Sigmoid colon (tissue), 7 donors: ENCODE results near the gene FGGY. TPM values are rescaled to one million over a fixed set of nuclear protein-coding genes. Genes with fewer than 3 reads are reported as not detected.

Experiments
- DNase-seq: peaks from one replicate; pipeline ENCODE4 v3.0.0-alpha.2; 2019
- H3K27ac ChIP-seq, 4 donors: fragments of 200-600 bp; sonication (generic); one replicate each; pipeline ENCODE4 v1.5.1; 2016 to 2019; ENCODE audit warnings: mild to moderate bottlenecking in 1 of 4
- H3K27me3 ChIP-seq, 3 donors: fragments of 200-600 bp; sonication (generic); one replicate each; pipeline ENCODE4 v1.5.1; 2019; ENCODE audit warnings: mild to moderate bottlenecking in 1 of 3
- H3K36me3 ChIP-seq, 4 donors: fragments of 200-600 bp; sonication (generic); one replicate each; pipeline ENCODE4 v1.5.1; 2016 to 2019
- H3K4me1 ChIP-seq, 4 donors: fragments of 200-600 bp; sonication (generic); one replicate each; pipeline ENCODE4 v1.5.1; 2017 to 2019
- H3K4me3 ChIP-seq, 4 donors: fragments of 200-600 bp; sonication (generic); one replicate each; pipeline ENCODE4 v1.5.1; 2017 to 2019; ENCODE audit warnings: mild to moderate bottlenecking in 2 of 4, moderate library complexity in 1 of 4
- H3K9me3 ChIP-seq, 4 donors: fragments of 200-600 bp in 3 of 4; sonication (generic) in 3 of 4; one replicate each; pipeline versions ENCODE4 v1.5.1 to v1.6.1; 2013 to 2019
- EP300 ChIP-seq, 4 donors: sonication (generic); formaldehyde crosslinking; IDR thresholded peaks; one replicate each; pipeline ENCODE4 v1.6.1; 2017; ENCODE audit warnings: antibody characterized with exemption in 4 of 4
- POLR2A ChIP-seq, 2 donors: fragments of 450-650 bp; IDR thresholded peaks; one replicate each; pipeline ENCODE4 v1.6.1; 2016; ENCODE audit warnings: antibody characterized with exemption in 2 of 2, mild to moderate bottlenecking in 2 of 2, moderate library complexity in 2 of 2
- POLR2AphosphoS5 ChIP-seq, 4 donors: sonication (generic); formaldehyde crosslinking; IDR thresholded peaks; one replicate each; pipeline ENCODE4 v1.6.1; 2017; ENCODE audit warnings: antibody characterized with exemption in 4 of 4
- WGBS, 2 donors: extraction: QIAGEN DNeasy Blood & Tissue Kit; methylation state at CpG; one replicate each; pipeline ENCODE4 v1.1.7; 2013; 5-methylcytosine and 5-hydroxymethylcytosine counted together
- intact Hi-C: fragments of 100-400 bp; cut with DNase I; formaldehyde crosslinking; loops from one replicate; pipeline ENCODE4 v1.15.1; 2023
- polyA plus RNA-seq, 3 donors: library from polyadenylated mRNA; stranded (reverse); fragments of 200-250 nt; gene quantifications; one replicate each; pipeline ENCODE4 v1.2.3, GENCODE V29; 2013
- total RNA-seq, 4 donors: library from RNA; depleted of rRNA; stranded (reverse); fragments of >200 nt; gene quantifications; one replicate each; pipeline ENCODE4 v1.1.0, GENCODE V29; 2016
- TF ChIP-seq, protein P1 (sequence below), 4 experiments: fragments of 450-650 bp in 3 of 4; fragments of 200-600 bp in 1 of 4; IDR thresholded peaks; one replicate each; pipeline ENCODE4 v1.5.1; 2016 to 2019; ENCODE audit warnings: antibody characterized with exemption in 4 of 4, mild to moderate bottlenecking in 3 of 4, moderate library complexity in 2 of 4
- donor health status: healthy with polysubstance abuse.
- donor health status: Bipolar disorder and iron deficiency.
- donor health status: healthy.

The FGGY gene
- total and polyA plus RNA-seq, 7 donors = 4.8 to 54.1 (median 20.5) TPM

DNA sequence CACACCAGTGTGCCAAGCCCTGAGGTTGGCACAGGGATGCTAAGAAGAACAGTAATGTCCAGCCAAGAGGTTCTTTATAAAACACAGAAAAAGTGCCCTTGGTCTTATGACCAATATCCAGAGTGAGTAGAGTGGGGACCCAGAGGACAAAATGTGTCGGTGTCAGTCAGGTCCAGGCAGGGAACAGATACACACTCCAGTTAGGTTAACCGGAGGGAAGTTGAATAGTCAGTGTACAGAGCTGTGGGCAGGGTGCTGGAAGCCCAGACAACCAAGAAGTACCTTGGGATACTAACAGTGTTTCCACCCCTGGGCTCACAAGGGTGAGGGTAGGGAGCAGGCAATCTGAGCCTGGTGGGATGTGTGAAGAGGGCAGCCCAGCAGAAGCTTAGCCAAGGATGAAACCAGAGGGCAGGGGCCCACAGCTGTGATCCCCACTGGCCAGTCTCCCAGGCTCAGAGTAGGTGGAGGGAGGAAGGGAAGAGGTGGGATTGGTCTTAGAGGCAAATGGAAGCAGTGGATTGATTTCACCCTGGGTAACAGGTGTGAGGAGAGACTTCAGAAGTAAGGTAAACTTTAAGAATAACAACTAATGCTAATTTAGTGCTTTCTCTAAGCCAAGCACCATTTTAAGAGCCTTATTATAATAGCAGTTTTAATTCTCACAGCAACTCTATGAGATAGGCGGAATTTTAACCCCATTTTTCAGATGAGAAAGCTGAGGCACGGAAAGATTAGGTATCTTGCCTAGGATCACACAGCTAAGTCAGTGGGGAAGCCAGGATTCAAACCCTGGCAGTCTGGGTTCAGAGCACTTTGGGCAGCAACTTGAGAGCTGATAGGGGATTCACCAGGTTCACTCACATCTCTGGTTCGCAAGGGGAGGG, 374.4 kb downstream of the FGGY start:
- no peaks in the 10 kb centered on the region for H3K27me3 ChIP-seq
- DNase-seq = no peak
- no peak overlapping the region for H3K4me3 ChIP-seq
- H3K27ac ChIP-seq = peak overlapping the region in 3 of 4 donors; percentile 23 to 46 (median 36)
- intact Hi-C loops = no loop called here
- H3K9me3 ChIP-seq = no peaks in the 10 kb centered on the region
- H3K36me3 ChIP-seq = no peaks in the 10 kb centered on the region
- TF ChIP-seq POLR2AphosphoS5 (IDR thresholded peaks at IDR 0.05) (no peak), POLR2A (IDR thresholded peaks at IDR 0.05) (no peak), EP300 (IDR thresholded peaks at IDR 0.05) (no peak)
- TF ChIP-seq, protein P1, sequence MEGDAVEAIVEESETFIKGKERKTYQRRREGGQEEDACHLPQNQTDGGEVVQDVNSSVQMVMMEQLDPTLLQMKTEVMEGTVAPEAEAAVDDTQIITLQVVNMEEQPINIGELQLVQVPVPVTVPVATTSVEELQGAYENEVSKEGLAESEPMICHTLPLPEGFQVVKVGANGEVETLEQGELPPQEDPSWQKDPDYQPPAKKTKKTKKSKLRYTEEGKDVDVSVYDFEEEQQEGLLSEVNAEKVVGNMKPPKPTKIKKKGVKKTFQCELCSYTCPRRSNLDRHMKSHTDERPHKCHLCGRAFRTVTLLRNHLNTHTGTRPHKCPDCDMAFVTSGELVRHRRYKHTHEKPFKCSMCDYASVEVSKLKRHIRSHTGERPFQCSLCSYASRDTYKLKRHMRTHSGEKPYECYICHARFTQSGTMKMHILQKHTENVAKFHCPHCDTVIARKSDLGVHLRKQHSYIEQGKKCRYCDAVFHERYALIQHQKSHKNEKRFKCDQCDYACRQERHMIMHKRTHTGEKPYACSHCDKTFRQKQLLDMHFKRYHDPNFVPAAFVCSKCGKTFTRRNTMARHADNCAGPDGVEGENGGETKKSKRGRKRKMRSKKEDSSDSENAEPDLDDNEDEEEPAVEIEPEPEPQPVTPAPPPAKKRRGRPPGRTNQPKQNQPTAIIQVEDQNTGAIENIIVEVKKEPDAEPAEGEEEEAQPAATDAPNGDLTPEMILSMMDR (IDR thresholded peaks at IDR 0.05) = no peak
- peaks cover 0 to 51% (median 44%) of the 10 kb centered on the region in 4 donors for H3K4me1 ChIP-seq
- WGBS, 2 donors = 94 to 95% methylated on average over 5 of the region's 5 CpGs

DNA sequence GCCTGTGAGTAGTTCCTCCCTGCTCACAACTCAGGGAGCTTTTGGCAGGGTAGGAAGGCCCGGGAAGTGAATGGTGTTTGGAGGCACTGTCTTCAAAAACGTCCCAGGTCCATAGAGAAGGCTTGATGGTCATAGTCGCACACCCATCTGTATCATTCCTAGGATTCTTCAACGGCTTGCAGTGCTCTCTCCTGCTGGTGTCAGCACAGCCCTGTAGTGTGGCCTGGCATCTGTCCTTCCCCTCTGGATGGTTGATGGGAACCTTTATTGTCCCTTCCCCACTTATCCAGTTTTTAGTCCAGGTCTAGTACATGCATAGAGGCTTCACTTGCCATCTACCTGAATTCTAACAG, 375.0 kb downstream of the FGGY start:
- WGBS, 2 donors = 88 to 91% methylated on average over 4 of the region's 4 CpGs
- peak overlapping the region in 2 of 4 donors; percentile 23 to 46 for H3K27ac ChIP-seq
- TF ChIP-seq POLR2AphosphoS5 (IDR thresholded peaks at IDR 0.05) (no peak), POLR2A (IDR thresholded peaks at IDR 0.05) (no peak), EP300 (IDR thresholded peaks at IDR 0.05) (no peak)
- TF ChIP-seq, protein P1 (IDR thresholded peaks at IDR 0.05) = no peak
- no peaks in the 10 kb centered on the region for H3K27me3 ChIP-seq
- DNase-seq = no peak
- peaks cover 0 to 52% (median 46%) of the 10 kb centered on the region in 4 donors for H3K4me1 ChIP-seq
- H3K4me3 ChIP-seq = no peak overlapping the region
- H3K9me3 ChIP-seq = no peaks in the 10 kb centered on the region
- intact Hi-C loops = no loop called here
- no peaks in the 10 kb centered on the region for H3K36me3 ChIP-seq

DNA sequence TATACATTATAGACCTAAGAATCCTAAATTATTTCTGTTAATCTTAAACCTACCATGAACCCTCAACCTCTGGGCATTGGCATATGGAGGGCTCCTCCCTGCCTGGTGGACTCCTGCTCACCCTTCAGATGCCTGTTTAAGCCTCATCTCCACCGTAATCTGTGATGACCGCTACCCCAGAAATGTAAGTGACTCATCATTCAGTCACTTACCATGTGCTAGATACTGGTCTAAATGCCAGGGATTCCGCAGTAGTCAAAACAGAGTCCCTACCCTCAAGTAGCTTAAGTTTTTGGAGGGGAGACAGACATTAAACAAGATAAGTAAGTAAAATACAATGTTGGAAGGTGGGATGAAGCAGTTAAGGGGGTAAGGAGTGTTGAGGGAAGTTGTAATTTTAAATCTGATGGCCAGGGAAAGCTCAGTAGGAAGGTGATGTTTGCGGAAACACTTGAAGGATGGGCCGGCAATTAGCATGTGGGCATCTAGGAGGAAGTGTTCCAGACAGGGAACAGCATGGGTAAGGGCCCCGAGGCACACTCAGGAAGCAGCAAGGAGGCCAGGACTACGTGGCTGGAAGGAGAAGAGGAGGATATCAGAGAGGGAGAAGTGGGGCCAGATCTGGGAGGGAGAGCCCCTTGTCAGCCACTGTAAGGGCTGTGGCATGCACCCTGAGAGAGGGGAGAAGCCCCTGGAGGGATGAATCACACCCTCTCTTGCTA, 376.1 kb downstream of the FGGY start:
- DNase-seq = no peak
- Histone ChIP-seq H3K9me3 (no peaks in the 10 kb centered on the region), H3K27me3 (no peaks in the 10 kb centered on the region), H3K4me1 (peaks cover 0 to 52% (median 46%) of the 10 kb centered on the region in 4 donors), H3K27ac (peak overlapping the region; percentile 64 to 76 (median 72)), H3K36me3 (no peaks in the 10 kb centered on the region), H3K4me3 (no peak overlapping the region)
- intact Hi-C loops = no loop called here
- WGBS, 2 donors = 77 to 78% methylated on average over 7 of the region's 7 CpGs
- TF ChIP-seq POLR2AphosphoS5 (IDR thresholded peaks at IDR 0.05) (no peak), POLR2A (IDR thresholded peaks at IDR 0.05) (no peak), EP300 (IDR thresholded peaks at IDR 0.05) (no peak)
- TF ChIP-seq, protein P1 (IDR thresholded peaks at IDR 0.05) = no peak

DNA sequence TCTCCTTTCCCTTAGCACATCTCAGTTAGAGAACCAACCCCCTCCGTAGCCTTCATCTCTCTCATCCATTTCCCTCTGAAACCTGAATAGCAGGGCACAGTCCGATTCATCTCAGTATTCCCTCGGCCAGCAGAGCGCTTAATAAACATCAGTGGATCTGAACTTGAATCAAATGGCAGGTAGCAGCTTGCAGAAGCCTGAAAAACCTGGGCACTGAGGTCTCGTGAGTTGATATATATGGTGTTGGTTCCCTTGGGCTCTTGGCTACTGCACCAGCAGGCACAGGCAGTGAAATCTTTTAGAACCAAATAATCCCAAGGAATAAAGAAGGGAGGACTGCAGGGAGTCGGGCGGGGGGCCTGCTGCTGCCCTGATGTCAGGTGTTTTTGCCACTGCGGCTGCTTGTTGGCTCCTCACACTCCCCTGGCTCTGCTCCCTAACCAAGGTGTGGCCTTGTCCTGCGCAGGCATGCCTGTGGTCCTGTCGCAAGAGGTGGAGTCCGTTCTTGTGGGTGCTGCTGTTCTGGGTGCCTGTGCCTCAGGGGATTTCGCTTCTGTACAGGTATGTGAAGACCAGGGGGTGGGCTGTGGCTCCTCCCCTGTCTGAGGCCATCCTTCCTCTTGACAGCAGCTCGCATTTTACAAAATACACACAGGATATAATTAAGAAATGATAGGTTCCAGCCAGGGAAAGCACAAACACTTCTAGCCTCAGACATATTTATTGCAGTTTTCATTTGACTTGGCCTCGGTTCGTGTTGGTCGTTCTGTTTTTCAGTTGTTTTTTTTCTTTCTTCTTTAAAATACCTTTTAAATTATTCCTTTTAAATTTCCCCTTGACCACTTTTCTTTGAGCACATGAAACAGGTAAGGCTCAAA, 376.9 kb downstream of the FGGY start:
- WGBS, 2 donors = 35 to 64% methylated on average over 16 of the region's 16 CpGs
- Histone ChIP-seq H3K9me3 (no peaks in the 10 kb centered on the region), H3K36me3 (no peaks in the 10 kb centered on the region), H3K27ac (peak overlapping the region; percentile 64 to 76 (median 72)), H3K27me3 (no peaks in the 10 kb centered on the region), H3K4me3 (no peak overlapping the region), H3K4me1 (peaks cover 0 to 54% (median 50%) of the 10 kb centered on the region in 4 donors)
- intact Hi-C loops = no loop called here
- peak; percentile 74 for DNase-seq
- TF ChIP-seq, protein P1 (IDR thresholded peaks at IDR 0.05) = no peak
- TF ChIP-seq POLR2AphosphoS5 (IDR thresholded peaks at IDR 0.05) = no peak
- TF ChIP-seq POLR2A (IDR thresholded peaks at IDR 0.05) = no peak
- TF ChIP-seq EP300 (IDR thresholded peaks at IDR 0.05) = no peak
